Osteocyte (in vitro differentiated cells): ENCODE data around the gene NPVF. TPM values are rescaled to one million over a fixed set of nuclear protein-coding genes. Genes with fewer than 3 reads are reported as not detected.
A peak's percentile ranks its signal among the peaks of the same experiment; 100 is the strongest.

ENCODE experiments used
- DNase-seq: peaks from one replicate; pipeline ENCODE4 v3.0.0; 2021; ENCODE audit warnings: mixed read lengths; ENCODE audit not compliant: unreplicated experiment; ENCODE audit errors: extremely low spot score
- H3K27ac Mint-ChIP-seq: one replicate; pipeline ENCODE4 v1.8.0; 2021; ENCODE audit warnings: mild to moderate bottlenecking, mixed read lengths; ENCODE audit not compliant: unreplicated experiment
- H3K27me3 Mint-ChIP-seq: one replicate; pipeline ENCODE4 v1.8.0; 2021; ENCODE audit warnings: mixed read lengths; ENCODE audit not compliant: unreplicated experiment
- H3K36me3 Mint-ChIP-seq: one replicate; pipeline ENCODE4 v1.8.0; 2021; ENCODE audit warnings: mixed read lengths; ENCODE audit not compliant: unreplicated experiment
- H3K4me1 Mint-ChIP-seq: one replicate; pipeline ENCODE4 v1.8.0; 2021; ENCODE audit warnings: mixed read lengths; ENCODE audit not compliant: unreplicated experiment
- H3K4me3 Mint-ChIP-seq: one replicate; pipeline ENCODE4 v1.8.0; 2021; ENCODE audit warnings: mild to moderate bottlenecking, moderate library complexity, mixed read lengths; ENCODE audit not compliant: unreplicated experiment
- H3K9me3 Mint-ChIP-seq: one replicate; pipeline ENCODE4 v1.8.0; 2021; ENCODE audit warnings: mixed read lengths; ENCODE audit not compliant: unreplicated experiment
- CTCF ChIP-seq: fragments of 200-600 bp; sonication (generic); IDR thresholded peaks from 2 replicates; pipeline ENCODE4 v1.5.0; 2021; ENCODE audit warnings: antibody characterized with exemption, mild to moderate bottlenecking, moderate library complexity
- total RNA-seq: library from RNA; stranded (reverse); gene quantifications from 2 replicates; pipeline ENCODE4 v1.2.1, GENCODE V29; 2021

NPVF gene
- total RNA-seq, 1 donor from 2014 or later: not detected

- Mint-ChIP-seq H3K9me3 (no peaks in the 10 kb centered on the region), H3K27ac (no peak overlapping the region), H3K4me3 (no peak overlapping the region), H3K36me3 (no peaks in the 10 kb centered on the region), H3K27me3 (peaks cover 19% of the 10 kb centered on the region), H3K4me1 (peaks cover 17% of the 10 kb centered on the region)
- TF ChIP-seq CTCF: no peak
- no peak for DNase-seq
These were observed 32.7 kb upstream of the NPVF start for GRCh38 chr7:25260862-25261494.

GRCh38 chr7:25259487-25260243, 31.4 kb upstream of the NPVF start:
- Mint-ChIP-seq H3K27ac (no peak overlapping the region), H3K4me3 (no peak overlapping the region)

GRCh38 chr7:25256333-25256819, 28.1 kb upstream of the NPVF start:
- peaks cover 13% of the 10 kb centered on the region for H3K4me1 Mint-ChIP-seq
- H3K9me3 Mint-ChIP-seq: no peaks in the 10 kb centered on the region
- H3K27me3 Mint-ChIP-seq: peaks cover 8% of the 10 kb centered on the region
- no peaks in the 10 kb centered on the region for H3K36me3 Mint-ChIP-seq
- TF ChIP-seq CTCF: no peak
- H3K4me3 Mint-ChIP-seq: no peak overlapping the region
- no peak for DNase-seq
- no peak overlapping the region for H3K27ac Mint-ChIP-seq

More at GRCh38 chr7:25259487-25260243, 31.4 kb upstream of the NPVF start:
- Mint-ChIP-seq H3K36me3 (no peaks in the 10 kb centered on the region), H3K9me3 (no peaks in the 10 kb centered on the region), H3K4me1 (peaks cover 17% of the 10 kb centered on the region), H3K27me3 (peaks cover 14% of the 10 kb centered on the region)
- no peak for DNase-seq
- peak; percentile 93 for TF ChIP-seq CTCF

- TF ChIP-seq CTCF: no peak
- peaks cover 7% of the 10 kb centered on the region for H3K4me1 Mint-ChIP-seq
- no peaks in the 10 kb centered on the region for H3K9me3 Mint-ChIP-seq
- H3K27me3 Mint-ChIP-seq: peaks cover 8% of the 10 kb centered on the region
- no peak for DNase-seq
- H3K4me3 Mint-ChIP-seq: no peak overlapping the region
- H3K27ac Mint-ChIP-seq: no peak overlapping the region
- no peaks in the 10 kb centered on the region for H3K36me3 Mint-ChIP-seq
These were observed 27.5 kb upstream of the NPVF start for GRCh38 chr7:25255611-25256332.

- H3K36me3 Mint-ChIP-seq: no peaks in the 10 kb centered on the region
- H3K27me3 Mint-ChIP-seq: peaks cover 8% of the 10 kb centered on the region
- H3K4me3 Mint-ChIP-seq: no peak overlapping the region
- no peak overlapping the region for H3K27ac Mint-ChIP-seq
- H3K9me3 Mint-ChIP-seq: no peaks in the 10 kb centered on the region
- no peaks in the 10 kb centered on the region for H3K4me1 Mint-ChIP-seq
- no peak for TF ChIP-seq CTCF
- DNase-seq: no peak
These were observed 26.3 kb upstream of the NPVF start for GRCh38 chr7:25254604-25255003.
